AG10803 (cell line): ENCODE results near the gene ABI3BP.

ENCODE experiments used
- DNase-seq: peaks from one replicate; pipeline ENCODE4 v3.0.0; 2010; ENCODE audit warnings: low read depth
- H3K4me3 ChIP-seq: 2 replicates; pipeline ENCODE4 v1.5.1; 2011; ENCODE audit warnings: mild to moderate bottlenecking, low read length, control low read depth
- CTCF ChIP-seq: conservative IDR thresholded peaks from 2 replicates; pipeline ENCODE4 v1.5.1; 2011; ENCODE audit warnings: mild to moderate bottlenecking, low read length, control low read depth, inconsistent platforms

Gene ABI3BP

DNA sequence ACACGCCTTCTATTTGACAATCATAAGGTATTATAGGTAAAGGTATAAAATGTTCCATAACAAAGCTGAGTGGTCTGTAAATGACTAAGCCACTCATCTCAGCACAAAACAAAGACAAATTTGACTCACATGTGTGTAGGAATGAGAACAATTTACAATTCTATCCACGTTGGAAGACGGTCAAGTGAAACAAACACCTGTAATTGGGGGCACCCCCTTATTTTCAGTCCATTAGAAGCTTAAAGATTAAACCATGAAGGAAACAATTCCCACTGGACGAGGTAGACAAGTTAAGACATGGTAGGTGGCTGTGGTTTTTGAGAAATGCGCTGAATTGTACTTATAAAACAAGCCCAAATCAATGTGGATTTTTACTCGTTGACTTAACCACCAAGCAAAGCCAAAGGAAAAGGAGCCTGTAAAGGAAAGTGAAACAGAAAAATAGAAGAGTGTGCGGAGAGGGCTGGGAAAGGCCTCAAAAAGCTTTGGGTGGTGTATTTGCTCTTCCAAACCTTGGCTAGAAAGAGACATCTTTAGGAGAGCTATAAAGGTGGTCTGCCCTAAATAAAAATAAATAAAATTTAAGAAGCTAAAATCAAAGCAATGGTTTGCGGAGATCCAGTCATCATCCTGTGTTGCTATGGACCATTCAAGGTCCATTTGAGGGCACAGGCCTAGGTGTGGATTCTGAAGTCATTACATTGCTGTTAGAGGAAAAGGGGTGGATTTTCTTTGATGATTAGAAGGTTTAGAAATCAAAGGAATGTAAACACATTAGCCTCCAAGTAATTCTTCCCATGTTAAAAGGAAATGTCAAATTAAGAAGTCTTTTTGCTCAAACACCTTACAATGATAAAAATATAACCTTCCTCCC, 148.9 kb downstream of the ABI3BP start:
- DNase-seq: no peak
- H3K4me3 ChIP-seq: no peak overlapping the region
- TF ChIP-seq CTCF: no peak

DNA sequence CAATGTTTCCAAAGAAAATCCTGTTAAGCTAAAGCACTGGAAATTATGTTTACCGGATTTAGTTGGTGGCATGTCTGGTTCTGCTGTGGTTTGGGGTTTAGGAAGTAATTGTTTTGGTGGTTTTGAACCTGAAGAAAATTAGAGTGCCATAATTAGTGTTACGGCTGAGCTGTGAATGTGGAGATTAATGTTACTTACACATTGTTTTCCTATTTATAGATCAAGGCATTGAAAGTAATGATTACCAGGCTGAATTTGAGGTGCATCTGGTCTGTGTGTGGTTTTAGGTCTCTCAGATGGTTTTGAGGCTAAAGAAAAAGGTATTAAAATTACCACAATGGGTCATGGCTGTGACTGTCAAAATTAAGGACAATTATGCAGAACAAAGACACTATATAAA, 155.1 kb downstream of the ABI3BP start:
- H3K4me3 ChIP-seq: no peak overlapping the region
- no peak for DNase-seq
- TF ChIP-seq CTCF: no peak

GRCh38 chr3:100836661-100837060, 156.6 kb downstream of the ABI3BP start:
- no peak overlapping the region for H3K4me3 ChIP-seq
- DNase-seq: peak; percentile 14
- TF ChIP-seq CTCF: no peak

DNA sequence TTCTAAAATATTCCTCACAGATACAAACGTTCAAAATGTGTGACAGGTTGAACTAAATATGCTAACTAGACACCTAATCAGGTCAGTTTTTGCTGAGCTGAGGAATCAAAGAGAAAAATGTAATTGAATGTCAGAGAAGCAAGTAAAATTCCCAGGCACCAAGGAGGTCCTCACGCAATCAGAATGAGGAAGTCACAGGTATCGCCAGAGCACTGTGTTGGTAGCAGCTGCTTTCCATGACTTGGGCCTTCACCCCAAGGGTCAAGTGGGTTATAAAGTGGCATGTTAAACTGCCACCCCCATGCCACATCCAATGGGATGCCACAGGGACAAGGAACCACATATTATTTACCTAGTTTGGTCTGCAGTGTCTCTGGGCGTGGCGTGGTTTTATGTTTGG, 158.9 kb downstream of the ABI3BP start:
- DNase-seq: no peak
- no peak for TF ChIP-seq CTCF
- no peak overlapping the region for H3K4me3 ChIP-seq

GRCh38 chr3:100833483-100833882, 159.7 kb downstream of the ABI3BP start:
- H3K4me3 ChIP-seq: no peak overlapping the region
- no peak for TF ChIP-seq CTCF
- no peak for DNase-seq

- TF ChIP-seq CTCF: no peak
- DNase-seq: no peak
- H3K4me3 ChIP-seq: no peak overlapping the region
Observed at GRCh38 chr3:100831629-100832028, 161.6 kb downstream of the ABI3BP start.

GRCh38 chr3:100830931-100831330, 162.3 kb downstream of the ABI3BP start:
- DNase-seq: no peak

More at GRCh38 chr3:100830931-100831330, 162.3 kb downstream of the ABI3BP start:
- H3K4me3 ChIP-seq: no peak overlapping the region
- TF ChIP-seq CTCF: no peak
